ENCODE results near the gene ITIH4.

ITIH4 gene

DNA sequence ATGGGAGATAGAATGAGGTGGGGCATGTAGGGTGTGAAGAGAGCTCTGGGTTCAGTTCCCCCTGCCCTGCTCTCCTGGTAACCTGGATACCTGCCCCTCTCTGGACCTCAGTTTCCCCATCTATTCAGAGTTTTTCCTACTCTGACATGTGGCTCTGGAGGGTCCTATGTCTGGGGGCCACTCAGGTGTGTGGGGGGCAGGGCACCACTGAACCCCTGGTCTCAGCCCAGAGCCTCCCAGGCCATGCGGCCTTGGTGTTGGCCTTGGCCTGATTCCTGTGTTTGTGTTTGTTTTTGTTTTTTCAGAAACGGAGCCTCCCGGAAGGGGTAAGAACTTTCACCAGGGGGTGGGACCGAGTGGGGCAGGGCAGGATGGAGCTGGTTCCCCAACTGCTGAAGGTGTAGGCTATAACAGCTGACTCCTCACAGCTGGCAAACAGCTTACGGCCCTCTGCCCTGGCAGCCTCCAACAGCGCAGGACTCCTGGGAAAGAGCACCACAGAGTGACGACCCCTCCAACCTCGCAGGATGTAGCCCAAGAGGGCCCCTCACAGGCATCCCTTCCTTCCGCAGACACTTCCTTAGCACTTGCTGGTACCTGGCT is 35.1 kb downstream of the ITIH4 start:
- DNase-seq = no peak

DNA sequence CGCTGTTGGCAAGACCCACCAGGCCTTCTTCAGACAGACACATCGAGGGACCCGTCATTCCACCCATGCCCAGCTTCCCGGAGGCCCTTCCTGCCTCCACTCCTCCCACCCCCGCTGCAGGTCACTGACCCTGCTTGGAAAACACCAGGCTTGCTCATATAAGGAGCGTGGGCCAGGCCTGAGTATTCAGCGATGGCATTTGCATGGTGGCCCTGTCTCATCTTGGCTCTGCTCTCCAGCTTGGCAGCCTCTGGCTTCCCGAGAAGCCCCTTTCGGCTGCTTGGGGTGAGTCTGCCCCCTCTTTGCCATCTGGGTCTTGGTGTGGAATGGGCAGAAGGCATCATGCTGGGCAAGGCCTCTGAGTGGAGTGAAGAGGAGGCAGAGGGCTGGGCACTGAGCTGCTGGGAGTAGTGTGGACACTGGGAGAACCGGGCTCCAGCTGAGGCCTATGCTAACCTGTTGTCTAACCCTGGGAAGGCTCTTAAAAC is 35.8 kb downstream of the ITIH4 start, which contains the start of gene ITIH3:
ITIH3 (plus strand) TSS at position 185 of the 488 bp plus-strand sequence; CDS start at position 193, 8 bp downstream.
- DNase-seq = no peak

DNA sequence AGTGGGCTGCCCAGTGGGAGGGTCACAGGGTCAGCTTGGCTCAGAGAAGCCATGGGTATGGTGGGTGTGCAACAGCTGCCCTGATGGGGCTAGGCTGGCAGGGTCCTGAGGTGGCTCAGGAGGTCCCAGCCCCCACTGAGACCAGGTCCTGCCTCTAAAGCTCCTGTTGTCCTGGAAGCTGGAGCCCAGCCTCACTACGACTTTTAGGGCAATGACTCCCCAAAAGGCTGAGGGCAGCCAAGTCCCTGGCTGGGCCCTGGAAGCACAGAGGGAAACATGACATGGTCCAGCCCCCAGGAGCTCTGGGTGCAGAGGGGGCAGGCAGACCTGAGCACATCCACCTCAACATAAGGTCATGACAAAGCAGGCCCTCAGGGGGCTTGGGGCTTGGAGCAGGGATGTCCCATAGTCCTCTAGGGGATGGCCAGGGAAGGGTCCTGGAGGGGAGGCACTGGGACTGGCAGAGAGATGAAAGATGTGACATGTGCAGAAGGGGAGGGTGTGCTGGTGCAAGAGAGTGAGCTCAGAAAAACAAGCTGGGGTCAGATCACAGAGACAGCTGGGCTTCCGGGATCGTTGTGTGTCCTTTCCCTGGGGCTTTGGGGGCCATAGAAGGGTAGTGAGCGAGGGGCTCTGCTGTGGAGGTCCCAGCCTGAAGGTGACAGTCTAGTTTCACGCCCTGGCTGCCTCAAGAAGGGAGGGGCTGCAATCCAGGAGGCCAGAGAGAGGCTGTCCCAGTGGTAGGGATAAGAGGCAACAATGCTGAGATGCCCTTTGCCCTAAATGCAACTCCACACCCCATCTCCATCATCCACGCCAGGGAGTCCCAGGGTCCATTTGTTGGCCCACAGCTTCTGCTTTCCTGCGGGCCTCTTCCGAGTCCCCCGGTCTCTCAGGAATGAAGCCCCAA is 36.5 kb downstream of the ITIH4 start:
- no peak for DNase-seq

DNA sequence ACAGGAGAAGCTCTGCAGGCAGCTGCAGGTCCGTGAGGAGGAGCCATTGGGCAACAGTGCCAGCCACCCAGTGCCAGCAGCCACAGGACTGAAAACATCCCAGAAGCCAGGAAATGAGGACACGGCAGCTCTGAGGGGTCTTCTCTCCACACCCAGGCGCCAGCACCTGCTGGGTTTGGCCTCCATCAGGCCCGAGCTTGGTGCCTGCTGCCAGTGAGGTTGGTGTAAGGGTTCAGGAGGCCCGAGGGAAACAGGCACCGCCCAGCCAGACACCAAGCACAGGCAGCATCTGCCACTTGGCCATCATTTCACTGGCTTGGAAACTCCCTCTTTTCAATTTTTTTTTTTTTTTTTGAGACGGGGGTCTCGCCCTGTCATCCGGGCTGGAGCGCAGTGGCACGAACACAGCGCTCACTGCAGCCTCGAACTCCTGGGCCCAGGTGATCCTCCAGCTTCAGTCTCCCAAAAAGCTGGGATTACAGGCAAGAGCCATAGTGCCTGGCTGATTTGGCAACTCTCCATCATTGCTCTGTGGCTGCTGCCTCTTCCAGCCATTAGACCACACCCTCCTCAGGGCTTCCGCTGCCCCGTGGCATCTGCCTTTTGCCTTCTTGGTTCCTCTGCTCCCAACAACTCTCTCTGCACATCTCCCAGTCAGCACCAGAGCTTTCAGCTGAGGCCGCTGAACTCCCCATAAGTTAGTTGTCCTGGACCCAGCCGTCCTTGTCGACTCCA is 37.3 kb downstream of the ITIH4 start:
- DNase-seq = no peak

DNA sequence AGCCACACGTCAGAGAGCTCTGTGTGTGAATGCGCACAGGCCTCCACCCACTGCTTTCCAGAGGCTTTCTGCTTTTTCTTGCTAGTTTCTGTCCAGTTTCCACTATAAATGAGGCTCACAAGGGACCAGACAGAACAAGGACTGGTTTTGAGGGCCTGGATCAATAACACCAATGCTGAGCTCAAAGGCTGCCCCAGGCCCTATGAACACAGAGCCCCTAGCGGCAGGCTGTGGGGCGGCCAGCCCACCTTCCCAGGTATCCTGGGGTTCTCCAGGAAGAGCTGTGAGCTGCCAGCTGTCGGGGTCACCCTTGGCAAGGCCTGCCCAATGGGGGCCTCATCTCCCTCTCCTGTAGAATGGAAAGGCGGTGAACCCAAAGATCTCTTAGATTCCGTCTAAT is 38.1 kb downstream of the ITIH4 start:
- DNase-seq = no peak

DNA sequence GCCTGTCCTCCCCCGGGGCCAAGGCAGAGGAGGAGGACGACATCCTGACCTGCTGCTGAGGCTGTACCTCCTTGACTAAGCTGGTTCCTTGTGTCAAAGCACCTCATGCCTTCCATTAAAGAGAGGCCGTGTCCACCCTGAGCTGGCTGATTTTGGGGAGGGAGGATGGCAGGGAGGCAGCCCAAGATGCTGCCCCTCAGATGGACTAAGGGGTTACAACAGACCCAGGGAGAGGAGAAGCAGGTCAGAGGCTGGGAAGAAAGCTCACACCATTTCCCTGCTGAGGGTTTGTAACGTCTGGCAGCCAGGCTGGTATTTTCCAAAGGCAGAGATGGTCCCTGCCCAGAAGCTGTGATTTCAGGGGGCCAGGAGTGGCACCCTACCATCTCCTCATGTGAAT is 38.5 kb downstream of the ITIH4 start:
- no peak for DNase-seq

DNA sequence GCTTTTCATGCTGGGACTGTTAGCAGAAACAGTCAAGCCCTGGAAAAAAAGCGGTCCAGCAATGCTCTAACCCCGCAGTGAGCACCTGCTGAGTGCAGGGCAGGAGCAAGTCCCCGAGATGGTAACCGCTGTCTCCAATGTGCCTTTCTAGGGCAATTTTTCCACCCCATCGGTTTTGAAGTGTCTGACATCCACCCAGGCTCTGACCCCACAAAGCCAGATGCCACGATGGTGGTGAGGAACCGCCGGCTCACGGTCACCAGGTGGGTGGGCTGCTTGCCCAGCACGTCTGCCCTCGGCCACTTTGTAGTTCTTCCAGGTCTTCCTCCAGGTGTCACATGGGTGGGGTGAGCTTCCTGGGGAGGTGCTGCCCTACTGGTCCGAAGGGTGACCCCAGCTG is 39.1 kb downstream of the ITIH4 start:
- DNase-seq = no peak

DNA sequence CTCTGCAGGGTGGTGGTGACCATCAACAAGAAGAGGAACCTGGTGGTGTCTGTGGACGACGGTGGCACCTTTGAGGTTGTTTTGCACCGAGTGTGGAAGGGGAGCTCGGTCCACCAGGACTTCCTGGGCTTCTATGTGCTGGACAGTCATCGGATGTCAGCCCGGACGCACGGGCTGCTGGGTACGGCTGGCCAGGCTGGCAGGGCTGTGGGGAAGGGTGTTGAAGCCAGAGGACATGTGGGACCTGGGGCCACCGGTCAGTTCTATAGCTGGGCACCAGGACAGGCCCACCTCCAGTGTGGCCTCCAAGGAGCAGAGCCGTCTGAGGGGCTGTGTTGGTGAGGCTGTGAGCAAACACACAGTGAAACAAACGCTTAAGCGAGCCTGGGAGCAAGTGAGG is 39.7 kb downstream of the ITIH4 start:
- no peak for DNase-seq

DNA sequence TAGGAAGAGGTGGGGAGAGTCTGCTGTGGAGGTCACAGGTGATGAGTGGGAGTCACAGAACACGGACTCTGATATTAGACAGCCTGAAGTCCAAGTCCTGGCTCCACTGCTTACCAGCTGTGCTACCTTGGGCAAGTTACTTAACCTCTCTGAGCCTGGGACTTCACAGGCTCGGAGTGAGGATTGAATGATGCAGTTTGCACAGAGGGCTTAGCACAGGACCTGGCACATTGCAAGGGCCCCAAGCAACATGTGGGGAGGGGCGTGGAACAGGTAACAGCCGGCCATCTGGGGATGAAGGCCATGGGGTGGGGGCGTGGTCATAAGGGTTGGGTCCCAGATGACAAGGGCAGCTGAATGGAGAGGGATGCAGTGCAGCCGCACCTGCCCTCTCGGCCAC is 40.1 kb downstream of the ITIH4 start:
- DNase-seq = no peak

DNA sequence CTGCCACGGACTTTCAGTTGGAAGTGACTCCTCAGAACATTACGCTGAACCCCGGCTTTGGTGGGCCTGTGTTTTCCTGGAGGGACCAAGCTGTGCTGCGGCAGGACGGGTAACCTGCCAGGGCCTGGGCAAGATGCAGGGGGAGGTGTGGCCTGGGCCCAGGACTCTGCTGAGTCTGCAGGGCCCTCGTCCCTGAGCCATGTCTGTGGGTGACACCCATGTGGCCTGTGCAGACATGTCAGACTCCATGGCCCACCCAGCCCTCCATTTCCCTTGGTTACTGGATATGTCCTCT is 40.8 kb downstream of the ITIH4 start:
- no peak for DNase-seq

DNA sequence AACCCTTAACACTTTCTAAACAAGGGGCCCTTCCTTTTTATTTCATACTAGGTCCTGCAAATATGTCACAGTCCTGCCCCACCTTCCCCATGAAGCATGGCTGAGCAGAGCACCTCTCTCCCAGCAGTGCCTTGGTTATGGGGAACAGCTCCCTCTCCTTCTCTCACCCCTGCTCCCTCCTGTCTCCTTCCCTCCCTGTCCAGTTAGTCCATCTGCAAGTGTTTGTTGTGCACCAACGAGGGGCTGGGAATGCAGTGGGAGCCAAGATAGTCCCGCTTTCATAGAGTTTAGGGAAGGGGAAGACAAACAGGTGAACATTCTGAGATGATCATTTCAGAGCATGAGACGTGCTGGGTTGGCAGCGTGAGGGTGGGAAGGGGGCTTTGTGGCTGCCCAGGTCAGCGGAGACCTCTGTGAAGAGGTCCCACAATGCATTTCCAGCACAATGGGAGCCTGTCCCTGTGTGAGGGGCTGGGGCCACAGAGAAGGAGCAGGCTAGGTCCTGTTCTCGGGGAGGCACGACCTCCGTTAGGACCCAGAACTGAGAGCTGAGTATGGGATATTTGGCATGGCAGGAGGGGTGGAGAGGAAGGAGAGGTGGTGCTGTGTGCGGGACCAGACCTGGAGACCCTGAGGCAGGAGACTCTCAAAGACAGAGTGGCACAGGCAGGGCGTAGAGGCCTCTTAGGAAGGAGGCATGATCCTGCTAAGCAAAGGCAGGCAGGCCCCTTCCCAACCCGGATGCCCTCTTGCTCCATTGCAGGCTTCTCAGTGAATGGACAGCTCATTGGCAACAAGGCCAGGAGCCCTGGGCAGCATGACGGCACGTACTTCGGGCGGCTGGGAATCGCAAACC is 41.4 kb downstream of the ITIH4 start:
- no peak for DNase-seq

DNA sequence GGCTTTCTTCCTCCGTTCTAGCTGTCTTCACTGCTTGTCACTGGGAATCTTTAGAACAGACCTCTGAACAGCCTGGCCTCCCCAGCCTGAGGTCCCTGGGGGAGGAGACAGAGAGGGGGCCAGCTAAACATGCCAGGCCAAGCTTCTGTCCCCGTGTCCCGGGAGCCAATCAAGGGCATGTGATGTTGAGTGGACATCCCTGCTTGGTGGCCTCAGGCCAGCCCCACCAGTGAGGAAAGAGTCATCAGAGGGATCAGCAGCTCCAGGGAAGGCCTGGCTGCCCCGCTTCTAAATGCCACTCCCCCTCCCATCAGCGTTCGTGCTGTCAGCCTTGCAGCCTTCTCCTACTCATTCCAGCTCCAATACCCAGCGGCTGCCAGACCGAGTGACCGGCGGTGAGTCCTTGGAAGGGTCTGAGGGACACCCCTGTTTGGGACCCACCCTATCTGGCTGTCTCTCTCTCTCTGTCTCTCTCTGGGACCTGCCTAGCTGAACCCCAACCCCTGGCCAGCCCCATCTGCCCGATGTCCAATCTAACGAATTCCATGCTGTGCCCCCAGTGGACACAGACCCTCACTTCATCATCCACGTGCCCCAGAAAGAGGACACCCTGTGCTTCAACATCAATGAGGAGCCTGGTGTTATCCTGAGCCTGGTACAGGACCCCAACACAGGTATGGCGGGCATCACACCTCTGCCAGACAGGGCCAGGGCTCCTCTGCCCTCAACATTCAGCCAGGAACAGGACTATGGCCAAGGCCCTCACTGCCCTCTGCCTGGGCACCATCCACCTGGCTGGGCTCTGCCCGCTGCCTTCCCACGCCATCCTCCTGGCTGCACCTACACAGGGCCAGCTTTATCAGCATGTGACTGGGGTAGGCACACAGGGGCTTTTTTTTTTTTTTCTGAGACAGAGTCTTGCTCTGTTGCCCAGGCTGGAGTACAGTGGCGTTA is 42.5 kb downstream of the ITIH4 start:
- DNase-seq = no peak

DNA sequence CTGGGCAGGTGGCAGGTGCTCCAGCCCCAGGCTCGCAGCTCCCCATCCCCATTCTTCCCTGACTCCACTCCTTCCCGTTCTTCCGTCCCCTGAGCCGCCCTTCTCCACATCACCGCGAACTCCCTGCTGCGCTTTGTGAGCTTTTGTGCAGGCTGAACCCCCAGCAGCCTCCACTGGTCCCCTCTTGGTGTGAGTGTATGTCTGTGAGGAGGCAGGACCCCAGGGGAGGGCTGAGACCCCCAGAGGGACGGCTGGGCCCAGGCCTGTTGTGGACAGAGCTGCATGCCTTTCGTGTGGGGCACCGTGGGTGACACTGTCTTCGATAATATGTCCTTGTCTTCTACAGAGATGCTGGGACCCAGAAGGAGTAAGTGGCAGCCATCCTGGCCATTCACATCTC is 43.2 kb downstream of the ITIH4 start:
- DNase-seq = no peak

DNA sequence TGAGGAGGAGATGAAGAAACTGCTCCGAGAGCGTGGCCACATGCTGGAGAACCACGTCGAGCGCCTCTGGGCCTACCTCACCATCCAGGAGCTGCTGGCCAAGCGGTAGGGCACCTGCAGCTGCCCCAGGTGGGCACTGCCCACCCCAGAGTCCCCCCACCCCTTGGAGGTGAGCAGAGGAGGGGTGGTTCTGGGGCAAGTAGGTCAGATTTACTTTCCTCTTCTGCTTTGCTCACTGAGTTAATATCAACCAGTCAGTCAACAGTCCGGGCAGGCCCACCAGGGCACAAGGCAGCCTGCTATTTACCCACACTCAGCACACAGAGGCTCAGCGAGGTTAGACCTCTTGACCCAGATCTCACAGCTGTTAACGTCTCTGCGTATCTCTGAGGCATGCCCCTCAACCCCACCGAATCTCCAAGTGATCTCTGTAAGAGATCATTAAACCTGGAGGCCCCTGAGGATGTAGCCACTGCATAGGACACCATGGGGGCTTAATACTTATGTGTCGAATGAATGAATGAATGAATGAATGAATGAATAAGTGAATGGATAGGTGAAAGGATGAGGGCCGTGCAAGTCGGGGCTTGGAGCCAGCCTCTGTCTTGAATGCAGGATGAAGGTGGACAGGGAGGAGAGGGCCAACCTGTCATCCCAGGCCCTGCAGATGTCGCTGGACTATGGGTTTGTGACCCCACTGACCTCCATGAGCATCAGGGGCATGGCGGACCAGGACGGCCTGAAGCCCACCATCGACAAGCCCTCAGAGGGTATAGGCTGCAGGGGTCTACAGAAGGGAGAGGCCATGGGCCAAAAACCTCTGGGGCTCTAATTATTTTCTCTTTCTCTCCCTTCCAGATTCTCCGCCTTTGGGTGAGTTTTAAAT is 43.9 kb downstream of the ITIH4 start:
- DNase-seq = no peak

DNA sequence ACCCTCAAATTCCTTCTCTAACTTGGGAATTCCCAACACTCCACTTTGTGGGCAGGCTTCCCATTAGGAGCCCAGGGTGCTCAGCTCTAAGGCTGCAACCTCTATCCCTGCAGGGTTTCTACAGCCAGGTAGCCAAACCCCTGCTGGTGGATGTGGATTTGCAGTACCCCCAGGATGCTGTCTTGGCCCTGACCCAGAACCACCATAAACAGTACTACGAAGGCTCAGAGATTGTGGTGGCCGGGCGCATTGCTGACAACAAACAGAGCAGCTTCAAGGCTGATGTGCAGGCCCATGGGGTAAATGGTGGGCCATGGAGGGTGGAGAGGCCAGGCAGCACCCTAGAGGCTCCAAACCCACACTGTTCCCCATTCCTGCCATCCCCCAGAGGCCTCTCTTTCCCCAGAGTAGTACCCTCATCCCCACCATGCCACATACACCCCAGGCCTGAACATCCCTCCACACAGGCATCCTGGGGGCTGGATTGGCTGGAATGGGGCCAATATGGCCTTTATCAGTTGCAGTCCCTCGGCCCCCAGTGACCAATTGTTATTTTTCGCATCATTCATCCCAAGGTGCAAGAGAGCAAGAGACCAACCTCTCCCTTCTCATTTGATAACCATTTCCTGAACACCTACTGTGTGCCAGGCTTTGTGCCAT is 45.4 kb downstream of the ITIH4 start:
- no peak for DNase-seq

DNA sequence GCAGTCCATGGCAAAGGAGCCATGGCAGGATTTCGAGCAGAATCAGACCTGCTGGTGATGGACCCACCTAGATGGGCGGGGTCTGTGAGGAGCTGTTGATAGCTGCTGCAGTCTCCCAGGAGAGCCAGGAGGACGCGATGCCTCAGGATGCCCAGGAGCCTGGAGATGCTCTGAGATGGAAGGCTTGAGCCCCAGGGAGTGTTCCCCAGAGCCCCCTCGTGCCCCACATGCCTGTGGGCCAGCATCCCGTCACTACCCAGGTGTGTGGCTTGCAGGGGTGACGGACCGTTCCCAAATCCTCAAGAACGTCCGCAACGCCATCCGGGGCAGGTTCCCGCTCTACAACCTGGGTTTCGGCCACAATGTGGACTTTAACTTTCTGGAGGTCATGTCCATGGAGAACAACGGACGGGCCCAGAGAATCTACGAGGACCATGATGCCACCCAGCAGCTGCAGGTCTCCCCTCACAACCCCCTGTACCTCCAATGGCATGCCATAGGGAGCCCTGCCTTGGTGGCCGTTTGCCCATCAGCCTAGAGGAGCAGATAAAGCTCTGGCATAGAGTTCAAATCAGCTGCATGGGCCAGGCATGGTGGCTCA is 46.4 kb downstream of the ITIH4 start:
- no peak for DNase-seq

DNA sequence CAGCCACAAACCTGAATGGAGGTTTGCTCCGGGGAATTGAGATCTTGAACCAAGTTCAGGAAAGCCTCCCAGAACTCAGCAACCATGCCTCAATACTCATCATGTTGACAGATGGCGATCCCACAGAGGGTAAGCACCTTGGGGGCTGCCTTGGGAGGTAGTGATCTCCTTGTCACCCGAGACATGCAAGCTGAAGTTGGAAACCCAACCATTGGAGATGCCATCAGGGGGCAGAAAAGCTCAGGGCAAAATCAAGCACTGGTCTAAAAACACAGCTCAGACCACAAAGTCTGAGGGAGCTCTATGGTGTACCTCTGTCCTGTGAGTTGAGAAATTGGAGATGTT is 47.3 kb downstream of the ITIH4 start:
- DNase-seq = no peak

DNA sequence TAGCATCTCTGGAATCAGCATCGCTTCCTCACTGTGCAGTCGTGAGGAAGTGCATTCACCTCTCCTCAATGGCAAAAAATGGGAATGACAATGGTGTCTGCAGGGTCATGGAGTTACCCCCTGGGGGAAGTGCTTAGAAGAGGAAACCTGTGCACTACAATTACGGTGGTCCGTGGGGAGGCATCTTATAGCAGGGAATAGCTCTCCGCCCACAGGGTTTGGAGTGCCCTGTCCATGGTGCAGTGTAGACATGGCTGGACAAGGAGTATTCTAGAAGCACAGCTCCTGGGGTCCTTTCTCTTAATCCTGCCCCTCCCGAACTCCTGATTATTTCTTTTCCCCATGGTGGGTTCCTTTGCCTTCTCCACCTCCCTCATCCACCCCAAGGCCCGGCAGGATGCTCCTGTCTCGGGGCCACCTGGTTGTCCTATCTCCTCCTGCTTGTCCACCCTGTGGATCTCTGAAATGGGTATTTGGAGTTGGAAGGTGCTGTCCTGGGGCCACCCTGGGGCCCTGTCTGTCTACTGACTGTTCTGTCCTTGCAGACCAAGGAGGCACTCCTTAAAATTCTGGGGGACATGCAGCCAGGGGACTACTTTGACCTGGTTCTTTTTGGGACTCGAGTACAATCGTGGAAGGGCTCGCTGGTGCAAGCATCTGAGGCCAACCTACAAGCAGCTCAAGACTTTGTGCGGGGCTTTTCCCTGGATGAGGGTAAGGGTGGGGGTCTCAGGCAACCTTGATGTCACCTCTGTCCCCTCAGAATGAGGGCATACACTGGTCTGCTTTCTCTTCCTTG is 47.9 kb downstream of the ITIH4 start:
- DNase-seq = no peak

DNA sequence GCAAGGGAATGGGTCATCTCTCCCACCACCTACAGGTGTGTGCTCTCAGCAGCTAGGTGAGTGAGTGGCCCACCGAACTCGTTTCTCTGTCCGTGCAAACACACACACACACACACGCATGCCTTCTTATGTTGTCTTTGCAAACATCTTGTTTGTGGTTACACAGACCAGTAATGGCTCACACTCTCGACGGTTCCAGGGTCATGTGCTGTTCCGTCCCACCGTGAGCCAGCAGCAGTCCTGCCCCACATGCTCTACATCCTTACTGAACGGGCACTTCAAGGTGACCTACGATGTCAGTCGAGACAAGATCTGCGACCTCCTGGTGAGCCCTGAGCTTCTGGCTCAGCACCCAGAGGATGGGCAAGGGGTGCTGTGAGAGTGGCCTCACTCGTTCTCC is 48.7 kb downstream of the ITIH4 start:
- no peak for DNase-seq

Data from central memory CD4-positive, alpha-beta T cell (primary cell).